Measurements from ENCODE around the gene ACAD9. TPM values are rescaled to one million over a fixed set of nuclear protein-coding genes. Genes with fewer than 3 reads are reported as not detected.

The ACAD9 gene
- total and polyA plus RNA-seq, 2 experiments from 2014 or later, result 22.3 to 29.7 TPM

DNA sequence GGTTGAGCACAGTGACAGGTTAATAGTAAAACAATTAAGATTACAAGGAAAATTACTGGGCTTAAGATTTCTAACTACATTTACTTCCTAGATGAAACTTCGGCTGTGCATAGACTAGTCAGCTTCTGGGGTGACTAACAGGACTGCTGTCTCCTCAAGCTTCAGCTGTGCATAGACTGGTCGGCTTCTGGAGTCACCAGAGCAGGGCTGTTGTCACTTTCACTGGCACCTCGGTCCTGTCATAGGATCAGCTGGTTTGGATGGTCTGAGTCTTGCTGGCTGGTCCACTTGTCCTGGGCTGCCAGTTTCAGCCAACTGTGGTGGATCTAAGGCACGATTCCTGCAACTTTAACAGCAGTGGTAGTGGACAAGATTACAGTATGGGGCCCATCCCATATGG is 23.9 kb upstream of the ACAD9 start:
- no peak overlapping the region for H2AFZ ChIP-seq
- no peaks in the 10 kb centered on the region for H3K79me2 ChIP-seq (ENCODE audit: insufficient read depth)
- H3K9me2 ChIP-seq (ENCODE audit: insufficient read depth), result no peaks in the 10 kb centered on the region
- no peak overlapping the region for H3K4me3 ChIP-seq
- H3K9me3 ChIP-seq (ENCODE audit: low read depth), result no peaks in the 10 kb centered on the region
- no peak overlapping the region for H3K9ac ChIP-seq
- H3K27me3 ChIP-seq (replicated peaks; ENCODE audit: insufficient read depth), result no peaks in the 10 kb centered on the region
- H3K36me3 ChIP-seq (ENCODE audit: low read depth), result no peaks in the 10 kb centered on the region
- no peaks in the 10 kb centered on the region for H3F3A ChIP-seq (ENCODE audit: insufficient read depth)
- H3K27ac ChIP-seq, result no peak overlapping the region
- TF ChIP-seq EZH2 (IDR thresholded peaks at IDR 0.05; ENCODE audit: insufficient read depth, poor library complexity, severe bottlenecking) (no peak), EZH2phosphoT487 (IDR thresholded peaks at IDR 0.05; ENCODE audit: insufficient read depth, low read depth) (no peak)
- no peak for DNase-seq
- in situ Hi-C loops (cut with MboI), result no loop called here
- 25 to 33% methylated on average over 4 of the region's 4 CpGs for WGBS, 2 experiments (ENCODE audit: low coverage in 1 of 2, low lambda C conversion rate in 2 of 2, missing lambda C conversion rate in 2 of 2)
- H3K4me2 ChIP-seq (ENCODE audit: unreplicated experiment), result no peak overlapping the region
- no peaks in the 10 kb centered on the region for H3K4me1 ChIP-seq (ENCODE audit: insufficient read depth)
- H4K20me1 ChIP-seq (ENCODE audit: insufficient read depth), result no peaks in the 10 kb centered on the region

DNA sequence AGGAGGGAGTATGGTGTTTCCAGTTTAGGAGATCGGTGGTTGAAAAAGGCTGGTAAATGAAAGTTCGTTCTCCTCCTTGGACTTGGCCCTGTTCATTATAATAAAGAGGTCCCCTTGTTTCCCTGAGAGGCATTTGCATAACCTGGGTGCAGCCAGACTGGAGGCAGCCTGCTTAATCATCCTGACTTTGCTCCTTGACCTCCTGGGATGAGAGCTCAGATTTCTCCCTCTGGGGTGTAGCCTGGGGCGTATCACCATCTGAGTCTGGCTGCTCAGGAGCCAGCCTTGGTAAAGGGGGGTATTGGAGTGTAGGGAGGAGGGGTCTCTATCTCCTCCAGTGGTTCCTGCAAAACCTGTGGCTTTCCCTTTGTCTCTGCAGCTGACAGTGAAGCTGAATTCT is 21.3 kb upstream of the ACAD9 start:
- no peak overlapping the region for H3K27ac ChIP-seq
- H3K79me2 ChIP-seq (ENCODE audit: insufficient read depth), result no peaks in the 10 kb centered on the region
- no peak overlapping the region for H3K4me3 ChIP-seq
- no peaks in the 10 kb centered on the region for H4K20me1 ChIP-seq (ENCODE audit: insufficient read depth)
- no peaks in the 10 kb centered on the region for H3K36me3 ChIP-seq (ENCODE audit: low read depth)
- no peak overlapping the region for H3K9ac ChIP-seq
- no peaks in the 10 kb centered on the region for H3K4me1 ChIP-seq (ENCODE audit: insufficient read depth)
- WGBS, 2 experiments (ENCODE audit: low coverage in 1 of 2, low lambda C conversion rate in 2 of 2, missing lambda C conversion rate in 2 of 2), result 76 to 81% methylated on average over 3 of the region's 3 CpGs
- in situ Hi-C loops (cut with MboI), result no loop called here
- no peaks in the 10 kb centered on the region for H3F3A ChIP-seq (ENCODE audit: insufficient read depth)
- no peaks in the 10 kb centered on the region for H3K9me3 ChIP-seq (ENCODE audit: low read depth)
- no peaks in the 10 kb centered on the region for H3K9me2 ChIP-seq (ENCODE audit: insufficient read depth)
- no peak for DNase-seq
- H3K4me2 ChIP-seq (ENCODE audit: unreplicated experiment), result no peak overlapping the region
- no peak overlapping the region for H2AFZ ChIP-seq
- TF ChIP-seq EZH2phosphoT487 (IDR thresholded peaks at IDR 0.05; ENCODE audit: insufficient read depth, low read depth) (no peak), EZH2 (IDR thresholded peaks at IDR 0.05; ENCODE audit: insufficient read depth, poor library complexity, severe bottlenecking) (no peak)
- H3K27me3 ChIP-seq (replicated peaks; ENCODE audit: insufficient read depth), result no peaks in the 10 kb centered on the region

DNA sequence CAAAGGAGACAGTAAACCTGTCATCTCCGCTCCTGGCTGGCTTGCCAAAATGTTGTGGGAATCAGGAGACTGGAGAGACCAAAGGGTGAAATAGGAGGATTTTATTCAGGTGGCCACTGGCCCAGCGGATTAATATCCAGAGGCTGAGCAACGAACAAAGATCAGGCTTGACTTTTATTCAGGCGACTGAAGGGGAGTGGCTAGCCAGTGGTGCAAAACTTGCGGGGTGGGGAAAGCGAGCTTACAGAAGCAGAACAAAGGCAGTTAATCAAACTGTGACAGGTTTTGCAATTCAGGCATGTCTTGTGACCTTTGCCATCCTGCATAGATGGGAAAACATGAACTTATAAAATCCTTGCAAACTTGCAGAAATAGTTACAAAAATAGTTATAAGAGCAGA is 19.8 kb upstream of the ACAD9 start:
- no peak for DNase-seq
- Histone ChIP-seq H3K79me2 (ENCODE audit: insufficient read depth) (no peaks in the 10 kb centered on the region), H3K4me2 (ENCODE audit: unreplicated experiment) (no peak overlapping the region), H3K9me2 (ENCODE audit: insufficient read depth) (no peaks in the 10 kb centered on the region), H4K20me1 (ENCODE audit: insufficient read depth) (no peaks in the 10 kb centered on the region), H3K36me3 (ENCODE audit: low read depth) (no peaks in the 10 kb centered on the region), H3K27me3 (replicated peaks; ENCODE audit: insufficient read depth) (no peaks in the 10 kb centered on the region), H3F3A (ENCODE audit: insufficient read depth) (no peaks in the 10 kb centered on the region), H3K4me1 (ENCODE audit: insufficient read depth) (no peaks in the 10 kb centered on the region), H3K27ac (no peak overlapping the region), H3K9me3 (ENCODE audit: low read depth) (no peaks in the 10 kb centered on the region), H3K9ac (no peak overlapping the region), H2AFZ (no peak overlapping the region), H3K4me3 (no peak overlapping the region)
- in situ Hi-C loops (cut with MboI), result no loop called here
- 74 to 82% methylated on average over 6 of the region's 6 CpGs for WGBS, 2 experiments (ENCODE audit: low coverage in 1 of 2, low lambda C conversion rate in 2 of 2, missing lambda C conversion rate in 2 of 2)
- TF ChIP-seq EZH2phosphoT487 (IDR thresholded peaks at IDR 0.05; ENCODE audit: insufficient read depth, low read depth), result no peak
- TF ChIP-seq EZH2 (IDR thresholded peaks at IDR 0.05; ENCODE audit: insufficient read depth, poor library complexity, severe bottlenecking), result no peak

DNA sequence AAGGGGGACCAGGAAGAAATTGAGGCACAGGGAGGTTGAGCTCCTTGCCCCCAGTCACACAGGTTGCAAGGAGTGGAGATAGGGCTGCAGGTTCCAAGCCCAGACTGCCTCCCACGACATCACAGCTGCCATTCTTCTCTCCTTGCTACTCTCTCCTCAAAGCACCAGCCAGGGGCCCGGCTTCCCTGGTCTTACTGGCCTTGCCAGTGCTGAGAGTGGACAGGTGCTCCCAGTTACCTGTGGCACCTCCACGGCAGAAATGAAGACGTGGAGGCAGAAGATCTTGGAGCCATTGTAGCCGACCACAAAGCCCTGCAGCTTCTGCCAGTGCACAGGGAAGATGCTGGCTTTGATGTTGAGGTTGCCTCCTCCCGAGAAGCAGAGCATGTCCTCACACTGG is 17.9 kb upstream of the ACAD9 start:
- 61 to 65% methylated on average over 6 of the region's 6 CpGs for WGBS, 2 experiments (ENCODE audit: low coverage in 1 of 2, low lambda C conversion rate in 2 of 2, missing lambda C conversion rate in 2 of 2)
- H3K9me3 ChIP-seq (ENCODE audit: low read depth), result no peaks in the 10 kb centered on the region
- no peak overlapping the region for H3K4me2 ChIP-seq (ENCODE audit: unreplicated experiment)
- TF ChIP-seq EZH2phosphoT487 (IDR thresholded peaks at IDR 0.05; ENCODE audit: insufficient read depth, low read depth) (no peak), EZH2 (IDR thresholded peaks at IDR 0.05; ENCODE audit: insufficient read depth, poor library complexity, severe bottlenecking) (no peak)
- H3K27me3 ChIP-seq (replicated peaks; ENCODE audit: insufficient read depth), result no peaks in the 10 kb centered on the region
- H3K36me3 ChIP-seq (ENCODE audit: low read depth), result no peaks in the 10 kb centered on the region
- H3K4me3 ChIP-seq, result no peak overlapping the region
- H3K79me2 ChIP-seq (ENCODE audit: insufficient read depth), result no peaks in the 10 kb centered on the region
- H3K9ac ChIP-seq, result no peak overlapping the region
- H3K4me1 ChIP-seq (ENCODE audit: insufficient read depth), result no peaks in the 10 kb centered on the region
- no peak for DNase-seq
- H2AFZ ChIP-seq, result no peak overlapping the region
- H3K9me2 ChIP-seq (ENCODE audit: insufficient read depth), result no peaks in the 10 kb centered on the region
- H3K27ac ChIP-seq, result no peak overlapping the region
- no peaks in the 10 kb centered on the region for H4K20me1 ChIP-seq (ENCODE audit: insufficient read depth)
- H3F3A ChIP-seq (ENCODE audit: insufficient read depth), result no peaks in the 10 kb centered on the region
- in situ Hi-C loops (cut with MboI), result no loop called here

DNA sequence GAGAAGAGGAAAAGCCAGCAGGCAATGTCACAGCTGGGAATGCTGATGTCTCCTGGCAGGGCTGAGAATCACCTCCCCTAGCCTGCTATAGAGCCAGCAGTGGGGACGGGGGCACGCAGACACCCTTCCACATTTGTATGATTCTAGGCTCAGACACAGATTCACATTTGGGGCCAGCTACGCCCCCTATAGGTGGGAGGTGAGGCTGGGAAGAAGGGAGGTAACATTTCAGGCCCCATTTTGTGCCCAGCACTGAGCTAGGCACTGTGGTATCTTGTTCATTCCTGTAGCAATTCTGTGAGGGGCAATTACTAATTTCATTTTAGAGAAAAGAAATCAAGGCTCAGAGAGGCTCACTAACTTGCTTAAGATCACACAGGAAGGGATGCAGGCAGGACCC is 15.9 kb upstream of the ACAD9 start:
- Histone ChIP-seq H3K9me3 (ENCODE audit: low read depth) (no peaks in the 10 kb centered on the region), H3K79me2 (ENCODE audit: insufficient read depth) (no peaks in the 10 kb centered on the region), H3K4me2 (ENCODE audit: unreplicated experiment) (no peak overlapping the region), H3K9me2 (ENCODE audit: insufficient read depth) (no peaks in the 10 kb centered on the region), H3K9ac (no peak overlapping the region), H4K20me1 (ENCODE audit: insufficient read depth) (no peaks in the 10 kb centered on the region), H3K27me3 (replicated peaks; ENCODE audit: insufficient read depth) (no peaks in the 10 kb centered on the region), H2AFZ (no peak overlapping the region), H3K36me3 (ENCODE audit: low read depth) (no peaks in the 10 kb centered on the region), H3K4me1 (ENCODE audit: insufficient read depth) (no peaks in the 10 kb centered on the region), H3K27ac (no peak overlapping the region), H3F3A (ENCODE audit: insufficient read depth) (no peaks in the 10 kb centered on the region), H3K4me3 (no peak overlapping the region)
- TF ChIP-seq EZH2phosphoT487 (IDR thresholded peaks at IDR 0.05; ENCODE audit: insufficient read depth, low read depth) (no peak), EZH2 (IDR thresholded peaks at IDR 0.05; ENCODE audit: insufficient read depth, poor library complexity, severe bottlenecking) (no peak)
- 27 to 37% methylated on average over 3 of the region's 3 CpGs for WGBS, 2 experiments (ENCODE audit: low coverage in 1 of 2, low lambda C conversion rate in 2 of 2, missing lambda C conversion rate in 2 of 2)
- in situ Hi-C loops (cut with MboI), result no loop called here
- no peak for DNase-seq
